Measurements from ENCODE around the gene ABCC4. TPM values are rescaled to one million over a fixed set of nuclear protein-coding genes. Genes with fewer than 3 reads are reported as not detected.

The ABCC4 gene
- total and polyA plus RNA-seq, 2 of the 13 experiments (the other 11 are each of a cell fraction or from before 2014, with no cell fraction given) = 4.2 to 11.3 TPM

GRCh38 chr13:95251641-95252040 is 49.6 kb downstream of the ABCC4 start:
- WGBS (ENCODE audit: low lambda C conversion rate) = 93% methylated on average over 5 of the region's 5 CpGs
- FAIRE-seq (no peak), DNase-seq (ENCODE audit: low spot score) (no peak), ATAC-seq (no peak)
- intact Hi-C loops (cut with micrococcal nuclease; ENCODE audit: unreplicated experiment) (no loop called here), in situ Hi-C loops (cut with HindIII; ENCODE audit: extremely low pct_ligation_motif_present, low pct_unique_long_range_greater_than_20kb) (no loop called here)
- 0 out of 5 replicates have a peak, but pooled peaks cover 0 to 1% of the 10 kb centered on the region in 2 experiments for H3K36me3 ChIP-seq (replicated peaks in 1 of 2; ENCODE audit: control insufficient read depth in 1 of 2, insufficient read depth in 2 of 2, low read length in 2 of 2)
- no peak overlapping the region for H2AFZ ChIP-seq (ENCODE audit: low read length)
- H3K79me2 ChIP-seq (ENCODE audit: insufficient read depth, low read length) = no peaks in the 10 kb centered on the region
- no peak overlapping the region for H3K9ac ChIP-seq (ENCODE audit: insufficient read depth, low read depth, low read length)
- no peak overlapping the region for H3K4me3 ChIP-seq (replicated peaks in 1 of 3; ENCODE audit: insufficient read depth in 1 of 3, low read depth in 2 of 3, low read length in 3 of 3)
- H3K4me1 ChIP-seq (ENCODE audit: insufficient read depth, low read length) = peaks cover 58% of the 10 kb centered on the region
- H3K4me2 ChIP-seq (ENCODE audit: low read depth, low read length) = no peak overlapping the region
- H4K20me1 ChIP-seq (ENCODE audit: insufficient read depth, low read length) = no peaks in the 10 kb centered on the region
- H3K27me3 ChIP-seq (ENCODE audit: control insufficient read depth in 1 of 2, insufficient read depth in 2 of 2, low read length in 2 of 2) = no peaks in the 10 kb centered on the region
- H3K9me3 ChIP-seq (ENCODE audit: low read length) = no peaks in the 10 kb centered on the region
- no TSS peak for BruUV-seq (replicated peaks)
- CTCF ChIA-PET (ENCODE audit: low intra/inter-chr PET ratio, low total read pairs) = no interaction called here
- TF ChIP-seq ONECUT2 (CRISPR knock-in tag; IDR thresholded peaks at IDR 0.05) = no peak
- TF ChIP-seq ZNF33A (CRISPR knock-in tag; IDR thresholded peaks at IDR 0.05; ENCODE audit: borderline replicate concordance) = no peak
- no peak for TF ChIP-seq KDM5A (IDR thresholded peaks at IDR 0.05; ENCODE audit: borderline replicate concordance, low read length)
- no peak for TF ChIP-seq PHF8 (CRISPR knock-in tag; IDR thresholded peaks at IDR 0.05)
- no peak for TF ChIP-seq ZNF451 (CRISPR knock-in tag; IDR thresholded peaks at IDR 0.05)
- TF ChIP-seq ARID2 (CRISPR knock-in tag; IDR thresholded peaks at IDR 0.05; ENCODE audit: borderline replicate concordance) = no peak
- TF ChIP-seq, protein P1, sequence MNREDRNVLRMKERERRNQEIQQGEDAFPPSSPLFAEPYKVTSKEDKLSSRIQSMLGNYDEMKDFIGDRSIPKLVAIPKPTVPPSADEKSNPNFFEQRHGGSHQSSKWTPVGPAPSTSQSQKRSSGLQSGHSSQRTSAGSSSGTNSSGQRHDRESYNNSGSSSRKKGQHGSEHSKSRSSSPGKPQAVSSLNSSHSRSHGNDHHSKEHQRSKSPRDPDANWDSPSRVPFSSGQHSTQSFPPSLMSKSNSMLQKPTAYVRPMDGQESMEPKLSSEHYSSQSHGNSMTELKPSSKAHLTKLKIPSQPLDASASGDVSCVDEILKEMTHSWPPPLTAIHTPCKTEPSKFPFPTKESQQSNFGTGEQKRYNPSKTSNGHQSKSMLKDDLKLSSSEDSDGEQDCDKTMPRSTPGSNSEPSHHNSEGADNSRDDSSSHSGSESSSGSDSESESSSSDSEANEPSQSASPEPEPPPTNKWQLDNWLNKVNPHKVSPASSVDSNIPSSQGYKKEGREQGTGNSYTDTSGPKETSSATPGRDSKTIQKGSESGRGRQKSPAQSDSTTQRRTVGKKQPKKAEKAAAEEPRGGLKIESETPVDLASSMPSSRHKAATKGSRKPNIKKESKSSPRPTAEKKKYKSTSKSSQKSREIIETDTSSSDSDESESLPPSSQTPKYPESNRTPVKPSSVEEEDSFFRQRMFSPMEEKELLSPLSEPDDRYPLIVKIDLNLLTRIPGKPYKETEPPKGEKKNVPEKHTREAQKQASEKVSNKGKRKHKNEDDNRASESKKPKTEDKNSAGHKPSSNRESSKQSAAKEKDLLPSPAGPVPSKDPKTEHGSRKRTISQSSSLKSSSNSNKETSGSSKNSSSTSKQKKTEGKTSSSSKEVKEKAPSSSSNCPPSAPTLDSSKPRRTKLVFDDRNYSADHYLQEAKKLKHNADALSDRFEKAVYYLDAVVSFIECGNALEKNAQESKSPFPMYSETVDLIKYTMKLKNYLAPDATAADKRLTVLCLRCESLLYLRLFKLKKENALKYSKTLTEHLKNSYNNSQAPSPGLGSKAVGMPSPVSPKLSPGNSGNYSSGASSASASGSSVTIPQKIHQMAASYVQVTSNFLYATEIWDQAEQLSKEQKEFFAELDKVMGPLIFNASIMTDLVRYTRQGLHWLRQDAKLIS (CRISPR knock-in tag; IDR thresholded peaks at IDR 0.05) = no peak
- no peak for TF ChIP-seq CBFB (CRISPR knock-in tag; IDR thresholded peaks at IDR 0.05)
- no peak for TF ChIP-seq ZFP62 (CRISPR knock-in tag; IDR thresholded peaks at IDR 0.05)
- TF ChIP-seq MED13 (CRISPR knock-in tag; IDR thresholded peaks at IDR 0.05) = no peak
- no peak for TF ChIP-seq RXRB (CRISPR knock-in tag; IDR thresholded peaks at IDR 0.05; ENCODE audit: borderline replicate concordance)
- no peak for TF ChIP-seq DR1 (CRISPR knock-in tag; IDR thresholded peaks at IDR 0.05)
- TF ChIP-seq MEIS1 (CRISPR knock-in tag; IDR thresholded peaks at IDR 0.05; ENCODE audit: borderline replicate concordance) = no peak
- TF ChIP-seq MEF2D (CRISPR knock-in tag; IDR thresholded peaks at IDR 0.05) = no peak
- POLR2A ChIA-PET = no interaction called here
- H3K27ac ChIP-seq (ENCODE audit: extremely low read length, insufficient read depth, low read length) = no peak overlapping the region

Data from HepG2 (cell line).